K562 (cell line): Measurements from ENCODE around the gene RASGRP2. TPM values are rescaled to one million over a fixed set of nuclear protein-coding genes. Genes with fewer than 3 reads are reported as not detected.

Experiments
- CBX2 ChIP-seq: fragments of 200-600 bp; sonication (generic); IDR thresholded peaks from one replicate; pipeline ENCODE4 v1.6.1; 2012; ENCODE audit warnings: mild to moderate bottlenecking, low read length, inconsistent platforms; ENCODE audit not compliant: insufficient read depth, poor library complexity, severe bottlenecking
- CC2D1A ChIP-seq: fragments of 450-650 bp; IDR thresholded peaks from 2 replicates; pipeline ENCODE4 v1.6.1; 2017; ENCODE audit warnings: mild to moderate bottlenecking
- CCNT2 ChIP-seq: IDR thresholded peaks from 2 replicates; pipeline ENCODE4 v1.6.1; 2011; ENCODE audit warnings: borderline replicate concordance, low read depth, mild to moderate bottlenecking, moderate library complexity, mixed read lengths, low read length; ENCODE audit not compliant: insufficient read length; ENCODE audit errors: extremely low read depth
- ETV1 ChIP-seq: fragments of 450-650 bp; conservative IDR thresholded peaks from 2 replicates; pipeline ENCODE4 v1.6.1; 2016; ENCODE audit warnings: missing genetic modification characterization, control low read depth, low read depth, missing compliant biosample characterization
- HDAC8 ChIP-seq: fragments of 450-650 bp; IDR thresholded peaks from 2 replicates; pipeline ENCODE4 v1.6.1; 2016; ENCODE audit warnings: mild to moderate bottlenecking, missing genetic modification characterization, moderate library complexity, missing compliant biosample characterization
- KLF10 ChIP-seq: fragments of 250-450 bp; sonication (Bioruptor Pico); IDR thresholded peaks from 2 replicates; pipeline ENCODE4 v1.6.1; 2021; ENCODE audit warnings: matching md5 sums
- MTA2 ChIP-seq: fragments of 450-650 bp; IDR thresholded peaks from 2 replicates; pipeline ENCODE4 v1.6.1; 2016; ENCODE audit warnings: low read depth
- MYBL2 ChIP-seq, 2 experiments: fragments of 450-650 bp in 1 of 2; sonication (generic) in 1 of 2; formaldehyde crosslinking in 1 of 2; IDR thresholded peaks; 2 replicates each; pipeline versions ENCODE4 v1.6.1 to v1.8.1; 2017 to 2022; ENCODE audit warnings: borderline replicate concordance in 1 of 2, inconsistent platforms in 1 of 2, low read depth in 1 of 2, mild to moderate bottlenecking in 1 of 2, missing genetic modification reagents in 1 of 2, moderate library complexity in 1 of 2
- NCOR1 ChIP-seq: fragments of 450-650 bp; IDR thresholded peaks from 2 replicates; pipeline ENCODE4 v1.6.1; 2016; ENCODE audit warnings: mild to moderate bottlenecking, moderate library complexity
- NRF1 ChIP-seq, 2 experiments: fragments of 450-650 bp; IDR thresholded peaks in 1 of 2; conservative IDR thresholded peaks in 1 of 2; 2 replicates each; pipeline ENCODE4 v1.6.1; 2014; ENCODE audit warnings: mild to moderate bottlenecking in 2 of 2
- POLR2H ChIP-seq: IDR thresholded peaks from 2 replicates; pipeline ENCODE4 v1.6.1; 2016; ENCODE audit warnings: missing genetic modification characterization, low read depth, mild to moderate bottlenecking, control low read depth, missing compliant biosample characterization, moderate library complexity
- POLR3G ChIP-seq: IDR thresholded peaks from 2 replicates; pipeline ENCODE4 v1.6.1; 2011; ENCODE audit not compliant: insufficient read length, insufficient replicate concordance; ENCODE audit errors: extremely low read depth
- RAD21 ChIP-seq, 2 experiments: fragments of 250-450 bp in 1 of 2; fragments of 450-650 bp in 1 of 2; sonication (Bioruptor Pico) in 1 of 2; formaldehyde crosslinking in 1 of 2; IDR thresholded peaks in 1 of 2; conservative IDR thresholded peaks in 1 of 2; 2 replicates each; pipeline versions ENCODE4 v1.4.0 to v1.8.0; 2020 to 2022; ENCODE audit warnings: mild to moderate bottlenecking in 2 of 2, moderate library complexity in 1 of 2
- RB1 ChIP-seq: fragments of 450-650 bp; IDR thresholded peaks from 2 replicates; pipeline ENCODE4 v1.6.1; 2017; ENCODE audit warnings: low read depth, mild to moderate bottlenecking
- RCOR1 ChIP-seq, 2 experiments: IDR thresholded peaks; 2 replicates each; pipeline ENCODE4 v1.6.1; 2012; ENCODE audit warnings: low read depth in 2 of 2, low read length in 2 of 2, borderline replicate concordance in 1 of 2, improper control_type of control experiment in 1 of 2
- RUNX1 ChIP-seq: sonication (generic); IDR thresholded peaks from 2 replicates; pipeline ENCODE4 v1.6.1; 2016; ENCODE audit warnings: antibody characterized with exemption, low read depth
- TCFL5 ChIP-seq: fragments of 250-450 bp; sonication (Bioruptor Pico); conservative IDR thresholded peaks from 2 replicates; pipeline ENCODE4 v1.6.1; 2021; ENCODE audit warnings: mild to moderate bottlenecking, moderate library complexity, matching md5 sums
- TEAD2 ChIP-seq: fragments of 450-650 bp; IDR thresholded peaks from 2 replicates; pipeline ENCODE4 v1.6.1; 2016; ENCODE audit warnings: missing genetic modification characterization, control low read depth, missing compliant biosample characterization
- ZNF780A ChIP-seq: fragments of 250-450 bp; sonication (Bioruptor Pico); IDR thresholded peaks from 2 replicates; pipeline ENCODE4 v1.5.0; 2021; ENCODE audit warnings: mild to moderate bottlenecking
- polyA plus RNA-seq, 8 experiments: library from polyadenylated mRNA; depleted of rRNA in 4 of 8; stranded (reverse) in 5 of 8; unstranded in 3 of 8; fragments of >200 nt; fragmentation: Nextera tagmentation in 2 of 8; fragmentation: Illumina TruSeq in 1 of 8; extraction: Ambion mirVana in 2 of 8; extraction: Trizol in 1 of 8; gene quantifications; 2 replicates each; pipeline versions ENCODE4 v1.2.1 to v1.2.3, GENCODE V29; 2011 to 2014; ENCODE audit warnings: inconsistent platforms in 1 of 8, missing spikeins in 1 of 8
- total RNA-seq, 7 experiments: library from RNA; depleted of rRNA in 6 of 7; stranded (reverse); fragments of >200 nt in 6 of 7; fragmentation: Illumina TruSeq in 2 of 7; extraction: Trizol in 2 of 7; gene quantifications; 2 replicates each; pipeline versions ENCODE4 v1.2.1 to v1.2.3, GENCODE V29; 2011 to 2021; ENCODE audit warnings: low replicate concordance in 1 of 7
- TF ChIP-seq, protein P1 (sequence below): fragments of 450-650 bp; conservative IDR thresholded peaks from 2 replicates; pipeline ENCODE4 v1.6.1; 2016; ENCODE audit warnings: missing genetic modification characterization, low read depth, mild to moderate bottlenecking, missing compliant biosample characterization, moderate library complexity
- TF ChIP-seq, protein P2 (sequence below): IDR thresholded peaks from 2 replicates; pipeline ENCODE4 v1.6.1; 2012; ENCODE audit warnings: low read depth, low read length, improper control_type of control experiment, borderline replicate concordance
- TF ChIP-seq, protein P3 (sequence below): fragments of 250-450 bp; sonication (Bioruptor Pico); IDR thresholded peaks from 2 replicates; pipeline ENCODE4 v1.9.0; 2021; ENCODE audit warnings: mild to moderate bottlenecking, inconsistent platforms

Gene RASGRP2
- total and polyA plus RNA-seq, 9 of the 15 experiments (the other 6 are each of a cell fraction or from before 2014, with no cell fraction given) = 0.87 to 22.7 (median 5.5) TPM

- TF ChIP-seq TCFL5 (no peak), MYBL2 (IDR thresholded peaks at IDR 0.05; ENCODE audit: low read depth) (no peak), MYBL2 (CRISPR knock-in tag; IDR thresholded peaks at IDR 0.05; ENCODE audit: borderline replicate concordance) (no peak), HDAC8 (tag) (no peak), ETV1 (tag) (0 out of 2 replicates have a peak, but pooled peaks have one; percentile 9), CCNT2 (no peak), POLR3G (no peak), RAD21 (CRISPR knock-in tag; conservative IDR thresholded peaks at IDR 0.05 in 1 of 2, IDR thresholded peaks at IDR 0.05 in 1 of 2) (no peak), NRF1 (conservative IDR thresholded peaks at IDR 0.05 in 1 of 2, IDR thresholded peaks at IDR 0.05 in 1 of 2) (peak; percentile 95 to 96), POLR2H (tag) (peak; percentile 93), MTA2 (no peak), ZNF780A (CRISPR knock-in tag) (no peak), RUNX1 (no peak; the same call in 1 of the 2 replicates), CC2D1A (peak; percentile 20; the same call in 1 of the 2 replicates), TEAD2 (tag) (no peak), NCOR1 (no peak), KLF10 (CRISPR knock-in tag) (no peak), CBX2 (no peak), RB1 (0 out of 2 replicates have a peak, but pooled peaks have one; percentile 58), RCOR1 (IDR thresholded peaks at IDR 0.05; ENCODE audit: borderline replicate concordance in 1 of 2, low read depth in 2 of 2, low read length in 2 of 2) (peak; percentile 78 to 97)
- TF ChIP-seq, protein P1, sequence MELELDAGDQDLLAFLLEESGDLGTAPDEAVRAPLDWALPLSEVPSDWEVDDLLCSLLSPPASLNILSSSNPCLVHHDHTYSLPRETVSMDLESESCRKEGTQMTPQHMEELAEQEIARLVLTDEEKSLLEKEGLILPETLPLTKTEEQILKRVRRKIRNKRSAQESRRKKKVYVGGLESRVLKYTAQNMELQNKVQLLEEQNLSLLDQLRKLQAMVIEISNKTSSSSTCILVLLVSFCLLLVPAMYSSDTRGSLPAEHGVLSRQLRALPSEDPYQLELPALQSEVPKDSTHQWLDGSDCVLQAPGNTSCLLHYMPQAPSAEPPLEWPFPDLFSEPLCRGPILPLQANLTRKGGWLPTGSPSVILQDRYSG = no peak
- TF ChIP-seq, protein P2, sequence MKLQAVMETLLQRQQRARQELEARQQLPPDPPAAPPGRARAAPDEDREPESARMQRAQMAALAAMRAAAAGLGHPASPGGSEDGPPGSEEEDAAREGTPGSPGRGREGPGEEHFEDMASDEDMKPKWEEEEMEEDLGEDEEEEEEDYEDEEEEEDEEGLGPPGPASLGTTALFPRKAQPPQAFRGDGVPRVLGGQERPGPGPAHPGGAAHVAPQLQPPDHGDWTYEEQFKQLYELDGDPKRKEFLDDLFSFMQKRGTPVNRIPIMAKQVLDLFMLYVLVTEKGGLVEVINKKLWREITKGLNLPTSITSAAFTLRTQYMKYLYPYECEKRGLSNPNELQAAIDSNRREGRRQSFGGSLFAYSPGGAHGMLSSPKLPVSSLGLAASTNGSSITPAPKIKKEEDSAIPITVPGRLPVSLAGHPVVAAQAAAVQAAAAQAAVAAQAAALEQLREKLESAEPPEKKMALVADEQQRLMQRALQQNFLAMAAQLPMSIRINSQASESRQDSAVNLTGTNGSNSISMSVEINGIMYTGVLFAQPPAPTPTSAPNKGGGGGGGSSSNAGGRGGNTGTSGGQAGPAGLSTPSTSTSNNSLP = no peak; the same call in 1 of the 2 replicates
- TF ChIP-seq, protein P3, sequence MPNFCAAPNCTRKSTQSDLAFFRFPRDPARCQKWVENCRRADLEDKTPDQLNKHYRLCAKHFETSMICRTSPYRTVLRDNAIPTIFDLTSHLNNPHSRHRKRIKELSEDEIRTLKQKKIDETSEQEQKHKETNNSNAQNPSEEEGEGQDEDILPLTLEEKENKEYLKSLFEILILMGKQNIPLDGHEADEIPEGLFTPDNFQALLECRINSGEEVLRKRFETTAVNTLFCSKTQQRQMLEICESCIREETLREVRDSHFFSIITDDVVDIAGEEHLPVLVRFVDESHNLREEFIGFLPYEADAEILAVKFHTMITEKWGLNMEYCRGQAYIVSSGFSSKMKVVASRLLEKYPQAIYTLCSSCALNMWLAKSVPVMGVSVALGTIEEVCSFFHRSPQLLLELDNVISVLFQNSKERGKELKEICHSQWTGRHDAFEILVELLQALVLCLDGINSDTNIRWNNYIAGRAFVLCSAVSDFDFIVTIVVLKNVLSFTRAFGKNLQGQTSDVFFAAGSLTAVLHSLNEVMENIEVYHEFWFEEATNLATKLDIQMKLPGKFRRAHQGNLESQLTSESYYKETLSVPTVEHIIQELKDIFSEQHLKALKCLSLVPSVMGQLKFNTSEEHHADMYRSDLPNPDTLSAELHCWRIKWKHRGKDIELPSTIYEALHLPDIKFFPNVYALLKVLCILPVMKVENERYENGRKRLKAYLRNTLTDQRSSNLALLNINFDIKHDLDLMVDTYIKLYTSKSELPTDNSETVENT (CRISPR knock-in tag) = no peak
Measured at GRCh38 chr11:64778473-64779298, 34.7 kb upstream of the RASGRP2 start, which contains the start of gene SF1 (continued).
